HG03457 (cell line): Measurements from ENCODE around the gene RILPL2.
"Not testable (repeated sequence)": the region's sequence is repeated elsewhere in the genome, so short reads cannot be mapped to it uniquely, and the experiment has no call there.

Experiments
- ATAC-seq: cut with Tn5 transposase; IDR thresholded peaks from one replicate; pipeline ENCODE4 v1.9.1; 2021; ENCODE audit warnings: moderate number of reproducible peaks; ENCODE audit not compliant: unreplicated experiment

Gene RILPL2

GRCh38 chr12:123407269-123407668 is 29.2 kb downstream of the RILPL2 start:
- not testable (repeated sequence) for ATAC-seq

GRCh38 chr12:123404581-123404980 is 31.9 kb downstream of the RILPL2 start:
- ATAC-seq, result no peak

GRCh38 chr12:123401753-123402683 is 34.5 kb downstream of the RILPL2 start:
- ATAC-seq, result no peak

GRCh38 chr12:123399255-123399617 is 37.2 kb downstream of the RILPL2 start:
- no peak for ATAC-seq

GRCh38 chr12:123398550-123399254 is 37.8 kb downstream of the RILPL2 start:
- ATAC-seq, result no peak

- no peak for ATAC-seq
These were observed 38.3 kb downstream of the RILPL2 start for GRCh38 chr12:123398177-123398549.

- ATAC-seq, result no peak
These were observed 39.1 kb downstream of the RILPL2 start for GRCh38 chr12:123397400-123397799.

- no peak for ATAC-seq
These were observed 39.5 kb downstream of the RILPL2 start for GRCh38 chr12:123396954-123397353.

- no peak for ATAC-seq
These were observed 39.9 kb downstream of the RILPL2 start for GRCh38 chr12:123396543-123396942.

GRCh38 chr12:123395236-123395635 is 41.2 kb downstream of the RILPL2 start:
- ATAC-seq, result no peak

- no peak for ATAC-seq
These were observed 42.7 kb downstream of the RILPL2 start for GRCh38 chr12:123393747-123394146.

- no peak for ATAC-seq
These were observed 44.7 kb downstream of the RILPL2 start for GRCh38 chr12:123391546-123392343.

- no peak for ATAC-seq
These were observed 45.7 kb downstream of the RILPL2 start for GRCh38 chr12:123390498-123391426.

- no peak for ATAC-seq
These were observed 46.7 kb downstream of the RILPL2 start for GRCh38 chr12:123389560-123390351.

- ATAC-seq, result no peak
These were observed 47.4 kb downstream of the RILPL2 start for GRCh38 chr12:123388951-123389559.

- ATAC-seq, result no peak
These were observed 48.1 kb downstream of the RILPL2 start for GRCh38 chr12:123388177-123388950.

GRCh38 chr12:123387508-123388176 is 48.8 kb downstream of the RILPL2 start:
- ATAC-seq, result no peak

GRCh38 chr12:123385536-123385935 is 50.9 kb downstream of the RILPL2 start:
- not testable (repeated sequence) for ATAC-seq
